Neural progenitor cell (in vitro differentiated cells): ENCODE results near the gene FGFR3. TPM values are rescaled to one million over a fixed set of nuclear protein-coding genes. Genes with fewer than 3 reads are reported as not detected.

Source experiments
- DNase-seq: peaks from one replicate; pipeline ENCODE4 v3.0.0-alpha.2; 2016; ENCODE audit warnings: low spot score
- H2AFZ ChIP-seq: fragments of 200-600 bp; sonication (generic); replicated peaks from 2 replicates; pipeline ENCODE4 v1.6.1; 2016; ENCODE audit warnings: antibody characterized with exemption
- H3F3A ChIP-seq: fragments of 200-600 bp; sonication (generic); 2 replicates; pipeline ENCODE4 v1.6.1; 2016; ENCODE audit warnings: antibody characterized with exemption, low read depth
- H3K27ac ChIP-seq: fragments of 200-600 bp; sonication (generic); 2 replicates; pipeline ENCODE4 v1.5.1; 2016; ENCODE audit warnings: mild to moderate bottlenecking
- H3K27me3 ChIP-seq: fragments of 200-600 bp; sonication (generic); 2 replicates; pipeline ENCODE4 v1.6.1; 2016; ENCODE audit warnings: mild to moderate bottlenecking, moderate library complexity
- H3K36me3 ChIP-seq: fragments of 200-600 bp; sonication (generic); 2 replicates; pipeline ENCODE4 v1.5.1; 2016
- H3K4me1 ChIP-seq: fragments of 200-600 bp; sonication (generic); 2 replicates; pipeline ENCODE4 v1.6.1; 2016; ENCODE audit warnings: mixed run types
- H3K4me2 ChIP-seq: fragments of 200-600 bp; sonication (generic); 2 replicates; pipeline ENCODE4 v1.6.1; 2016
- H3K4me3 ChIP-seq: fragments of 200-600 bp; sonication (generic); 2 replicates; pipeline ENCODE4 v1.5.1; 2016
- H3K79me2 ChIP-seq: fragments of 200-600 bp; sonication (generic); 2 replicates; pipeline ENCODE4 v1.6.1; 2016; ENCODE audit warnings: low read depth
- H3K9ac ChIP-seq: fragments of 200-600 bp; sonication (generic); 2 replicates; pipeline ENCODE4 v1.6.1; 2016
- H3K9me3 ChIP-seq: fragments of 200-600 bp; sonication (generic); 2 replicates; pipeline ENCODE4 v1.5.1; 2016; ENCODE audit warnings: low read depth
- H4K20me1 ChIP-seq: fragments of 200-600 bp; sonication (generic); 2 replicates; pipeline ENCODE4 v1.6.1; 2016; ENCODE audit warnings: low read depth
- H3K27ac Mint-ChIP-seq: 3 replicates; pipeline ENCODE4 v1.8.0; 2021; ENCODE audit warnings: mixed read lengths
- H3K27me3 Mint-ChIP-seq: 2 replicates; pipeline ENCODE4 v1.8.0; 2022; ENCODE audit warnings: low read depth, mild to moderate bottlenecking, inconsistent platforms, moderate library complexity, mixed read lengths; ENCODE audit not compliant: insufficient read depth
- H3K36me3 Mint-ChIP-seq: 3 replicates; pipeline ENCODE4 v1.8.0; 2021; ENCODE audit warnings: mixed read lengths
- H3K4me1 Mint-ChIP-seq: 3 replicates; pipeline ENCODE4 v1.8.0; 2021; ENCODE audit warnings: mixed read lengths
- H3K4me3 Mint-ChIP-seq: 3 replicates; pipeline ENCODE4 v1.8.0; 2021; ENCODE audit warnings: mild to moderate bottlenecking, moderate library complexity, mixed read lengths
- H3K9me3 Mint-ChIP-seq: 3 replicates; pipeline ENCODE4 v1.8.0; 2020; ENCODE audit warnings: mixed read lengths
- EZH2 ChIP-seq: fragments of 200-600 bp; sonication (generic); IDR thresholded peaks from 2 replicates; pipeline ENCODE4 v1.6.1; 2017; ENCODE audit warnings: antibody characterized with exemption, mild to moderate bottlenecking, moderate library complexity
- EZH2phosphoT487 ChIP-seq: fragments of 200-600 bp; sonication (generic); IDR thresholded peaks from 2 replicates; pipeline ENCODE4 v1.6.1; 2017; ENCODE audit warnings: antibody characterized with exemption
- total RNA-seq: library from RNA; depleted of rRNA; stranded (reverse); fragments of >200 nt; gene quantifications from 2 replicates; pipeline ENCODE4 v1.2.3, GENCODE V29; 2015; ENCODE audit warnings: low replicate concordance
- TF ChIP-seq, protein P1 (sequence below): fragments of 200-600 bp; sonication (generic); IDR thresholded peaks from 2 replicates; pipeline ENCODE4 v1.5.1; 2017; ENCODE audit warnings: antibody characterized with exemption, mild to moderate bottlenecking

The FGFR3 gene
- total RNA-seq, 1 donor from 2014 or later, result 4.8 TPM

- no peaks in the 10 kb centered on the region for H3K9me3 Mint-ChIP-seq
- DNase-seq, result no peak
- H3K9ac ChIP-seq, result no peak overlapping the region
- no peaks in the 10 kb centered on the region for H3K36me3 ChIP-seq
- peaks cover 42% of the 10 kb centered on the region for H3K79me2 ChIP-seq
- peaks cover 42% of the 10 kb centered on the region for H3K27me3 ChIP-seq
- peaks cover 2% of the 10 kb centered on the region for H3K36me3 Mint-ChIP-seq
- H3K4me3 Mint-ChIP-seq, result peak overlapping the region; percentile 48
- H3F3A ChIP-seq, result peaks cover 20% of the 10 kb centered on the region
- H4K20me1 ChIP-seq, result peaks cover 53% of the 10 kb centered on the region
- H3K27me3 Mint-ChIP-seq, result peaks cover 7% of the 10 kb centered on the region
- H3K9me3 ChIP-seq, result no peaks in the 10 kb centered on the region
- no peak for TF ChIP-seq EZH2
- TF ChIP-seq, protein P1, sequence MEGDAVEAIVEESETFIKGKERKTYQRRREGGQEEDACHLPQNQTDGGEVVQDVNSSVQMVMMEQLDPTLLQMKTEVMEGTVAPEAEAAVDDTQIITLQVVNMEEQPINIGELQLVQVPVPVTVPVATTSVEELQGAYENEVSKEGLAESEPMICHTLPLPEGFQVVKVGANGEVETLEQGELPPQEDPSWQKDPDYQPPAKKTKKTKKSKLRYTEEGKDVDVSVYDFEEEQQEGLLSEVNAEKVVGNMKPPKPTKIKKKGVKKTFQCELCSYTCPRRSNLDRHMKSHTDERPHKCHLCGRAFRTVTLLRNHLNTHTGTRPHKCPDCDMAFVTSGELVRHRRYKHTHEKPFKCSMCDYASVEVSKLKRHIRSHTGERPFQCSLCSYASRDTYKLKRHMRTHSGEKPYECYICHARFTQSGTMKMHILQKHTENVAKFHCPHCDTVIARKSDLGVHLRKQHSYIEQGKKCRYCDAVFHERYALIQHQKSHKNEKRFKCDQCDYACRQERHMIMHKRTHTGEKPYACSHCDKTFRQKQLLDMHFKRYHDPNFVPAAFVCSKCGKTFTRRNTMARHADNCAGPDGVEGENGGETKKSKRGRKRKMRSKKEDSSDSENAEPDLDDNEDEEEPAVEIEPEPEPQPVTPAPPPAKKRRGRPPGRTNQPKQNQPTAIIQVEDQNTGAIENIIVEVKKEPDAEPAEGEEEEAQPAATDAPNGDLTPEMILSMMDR, result no peak
- no peak for TF ChIP-seq EZH2phosphoT487
- H2AFZ ChIP-seq, result no peak overlapping the region
- peaks cover 2% of the 10 kb centered on the region for H3K4me1 Mint-ChIP-seq
- H3K27ac Mint-ChIP-seq, result no peak overlapping the region
- H3K27ac ChIP-seq, result no peak overlapping the region
- H3K4me2 ChIP-seq, result no peak overlapping the region
- peaks cover 19% of the 10 kb centered on the region for H3K4me1 ChIP-seq
- no peak overlapping the region for H3K4me3 ChIP-seq
Observed at GRCh38 chr4:1796486-1797204, 3.6 kb downstream of the FGFR3 start.

DNA sequence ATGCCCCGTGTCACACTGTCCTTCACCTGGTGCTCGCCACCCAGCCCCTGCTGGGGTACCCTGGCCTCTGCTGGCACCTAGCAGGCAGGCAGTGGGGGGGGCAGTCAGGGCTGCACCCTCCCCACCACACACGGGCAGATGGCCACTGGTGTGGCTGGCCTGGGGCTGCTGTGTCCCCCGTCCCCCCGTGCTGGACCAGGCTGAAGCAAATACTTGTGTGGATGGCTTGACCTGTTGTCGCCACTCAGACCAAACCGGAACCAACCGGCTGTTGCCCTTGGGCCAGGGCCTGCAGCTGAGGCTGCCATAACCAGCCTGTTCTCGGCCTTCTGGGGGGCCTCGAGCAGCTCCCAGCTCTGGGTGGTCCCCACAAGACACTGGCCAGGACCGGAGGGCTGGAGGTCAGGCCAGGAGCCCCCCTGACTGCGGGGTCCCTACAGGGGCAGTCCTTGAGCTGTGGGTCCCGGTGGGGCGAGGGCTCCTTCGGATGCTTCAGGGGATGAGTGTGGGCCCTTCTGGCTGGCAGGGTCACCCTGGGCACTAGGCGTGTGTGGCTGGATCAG lies 4.3 kb downstream of the FGFR3 start:
- no peak overlapping the region for H3K4me3 Mint-ChIP-seq

GRCh38 chr4:1797861-1798579 lies 4.9 kb downstream of the FGFR3 start:
- Histone ChIP-seq H3K4me3 (no peak overlapping the region), H3K9ac (no peak overlapping the region), H3K27ac (no peak overlapping the region), H4K20me1 (peaks cover 46% of the 10 kb centered on the region), H3K79me2 (peaks cover 42% of the 10 kb centered on the region), H3K27me3 (peaks cover 29% of the 10 kb centered on the region), H3K36me3 (no peaks in the 10 kb centered on the region), H3K9me3 (no peaks in the 10 kb centered on the region), H2AFZ (no peak overlapping the region), H3K4me2 (no peak overlapping the region), H3K4me1 (peaks cover 14% of the 10 kb centered on the region), H3F3A (peaks cover 13% of the 10 kb centered on the region)
- DNase-seq, result no peak
- Mint-ChIP-seq H3K27me3 (peaks cover 2% of the 10 kb centered on the region), H3K4me1 (peaks cover 2% of the 10 kb centered on the region), H3K27ac (no peak overlapping the region), H3K4me3 (no peak overlapping the region), H3K9me3 (no peaks in the 10 kb centered on the region), H3K36me3 (peaks cover 2% of the 10 kb centered on the region)
- TF ChIP-seq EZH2, result no peak
- TF ChIP-seq, protein P1, result no peak

More for the DNA sequence above, 4.3 kb downstream of the FGFR3 start:
- no peak overlapping the region for H3K27ac ChIP-seq
- Mint-ChIP-seq H3K4me1 (peaks cover 2% of the 10 kb centered on the region), H3K27ac (no peak overlapping the region), H3K27me3 (peaks cover 2% of the 10 kb centered on the region), H3K9me3 (no peaks in the 10 kb centered on the region), H3K36me3 (peaks cover 2% of the 10 kb centered on the region)
- H2AFZ ChIP-seq, result no peak overlapping the region
- H3K27me3 ChIP-seq, result peaks cover 35% of the 10 kb centered on the region
- peaks cover 42% of the 10 kb centered on the region for H3K79me2 ChIP-seq
- H3K4me3 ChIP-seq, result no peak overlapping the region
- H3K4me1 ChIP-seq, result peaks cover 18% of the 10 kb centered on the region
- H4K20me1 ChIP-seq, result peaks cover 48% of the 10 kb centered on the region
- H3K4me2 ChIP-seq, result no peak overlapping the region
- DNase-seq, result no peak
- H3F3A ChIP-seq, result peaks cover 17% of the 10 kb centered on the region
- H3K9me3 ChIP-seq, result no peaks in the 10 kb centered on the region
- no peak overlapping the region for H3K9ac ChIP-seq
- TF ChIP-seq EZH2, result no peak
- H3K36me3 ChIP-seq, result no peaks in the 10 kb centered on the region
